Skin epidermis (tissue), 12 donors: ENCODE results near the gene GRAP2.
"Not testable (repeated sequence)": the region's sequence is repeated elsewhere in the genome, so short reads cannot be mapped to it uniquely, and the experiment has no call there.

Source experiments
- H3K27ac ChIP-seq, 21 experiments: fragments of 200-600 bp; sonication (generic) in 11 of 21; one replicate each; pipeline ENCODE4 v1.5.0; 2020; ENCODE audit warnings: mild to moderate bottlenecking in 3 of 21, inconsistent platforms in 2 of 21, moderate library complexity in 2 of 21
- H3K4me3 ChIP-seq, 7 experiments: fragments of 200-600 bp; sonication (generic) in 2 of 7; one replicate each; pipeline ENCODE4 v1.5.0; 2020; ENCODE audit warnings: inconsistent platforms in 2 of 7, mild to moderate bottlenecking in 2 of 7, moderate library complexity in 1 of 7

The GRAP2 gene

GRCh38 chr22:39984006-39984405, 83.1 kb downstream of the GRAP2 start:
- no peak overlapping the region for H3K4me3 ChIP-seq

GRCh38 chr22:39984746-39985145, 83.9 kb downstream of the GRAP2 start:
- Histone ChIP-seq H3K4me3 (no peak overlapping the region), H3K27ac (peak overlapping the region in 8 of 21 experiments; percentile 16 to 79 (median 66))

More at GRCh38 chr22:39984006-39984405, 83.1 kb downstream of the GRAP2 start:
- peak overlapping the region in 5 of 21 experiments; percentile 16 to 67 (median 25) for H3K27ac ChIP-seq

DNA sequence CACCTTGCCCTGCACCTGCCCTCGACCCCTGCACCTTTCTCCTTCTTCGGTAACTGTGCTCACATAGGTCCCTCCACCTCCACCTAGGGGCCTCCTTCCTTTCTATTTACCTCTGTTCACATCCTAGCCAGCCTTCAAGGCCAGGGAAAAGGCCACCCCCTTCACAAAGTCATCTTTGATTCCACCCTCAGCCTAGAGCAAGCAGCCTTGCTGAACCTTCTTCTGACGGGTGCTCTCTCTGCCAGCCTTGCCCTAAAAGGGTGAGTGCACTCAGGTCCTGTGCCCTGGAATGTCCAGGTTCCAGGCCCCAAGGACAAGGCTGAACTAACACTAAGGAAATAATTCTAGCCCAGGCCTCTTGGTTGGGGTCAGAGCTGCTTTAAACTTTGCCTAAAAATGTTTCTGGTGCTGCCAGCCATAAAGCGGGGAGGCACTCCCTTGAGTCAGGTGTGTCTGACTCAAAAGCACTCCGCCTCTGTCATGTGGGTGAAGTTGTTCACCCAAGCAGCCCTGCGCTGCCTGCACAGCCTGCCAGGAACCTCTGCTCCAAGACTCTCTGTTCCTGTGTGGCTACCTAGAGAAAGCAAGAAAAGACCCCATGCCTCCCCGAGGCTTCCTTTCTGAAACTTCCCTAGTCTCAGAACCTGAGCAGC, 84.6 kb downstream of the GRAP2 start:
- H3K27ac ChIP-seq = peak overlapping the region in 17 of 21 experiments; percentile 13 to 79 (median 65)
- no peak overlapping the region for H3K4me3 ChIP-seq

DNA sequence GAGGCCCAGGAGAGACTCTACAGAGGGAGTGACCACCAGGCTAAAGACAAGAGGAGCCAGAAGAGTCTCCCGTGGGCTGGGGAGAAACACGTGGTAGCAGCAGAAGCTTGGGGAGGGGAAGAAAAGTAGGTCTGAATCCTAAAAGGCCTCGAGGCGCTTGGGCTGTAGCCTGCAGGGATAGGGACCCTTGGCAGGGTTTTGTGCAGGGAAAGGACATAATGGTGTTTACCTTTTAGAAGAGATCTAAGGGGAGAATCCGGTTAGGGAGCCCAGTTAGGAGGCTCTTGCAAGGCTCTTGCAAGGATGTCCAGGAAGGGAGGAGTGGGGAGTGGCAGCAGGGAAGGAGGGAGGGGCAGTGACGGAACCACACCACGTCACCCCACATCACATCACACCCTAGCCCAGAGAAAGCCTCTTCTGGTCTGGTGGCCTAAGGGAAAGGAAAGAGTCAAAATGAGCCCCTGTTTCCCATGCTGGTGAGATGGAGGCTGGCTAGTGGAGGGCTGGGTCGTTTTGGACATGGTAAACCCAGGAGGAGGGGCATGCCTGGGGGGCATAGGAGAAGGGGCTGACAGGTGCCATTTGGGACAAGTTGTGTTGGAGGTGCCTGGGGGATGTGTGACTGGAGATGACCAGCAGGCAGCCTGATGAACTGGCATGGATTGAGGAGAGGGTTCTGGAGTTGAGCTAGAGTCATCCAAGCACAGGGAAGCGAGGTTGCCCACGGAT, 87.7 kb downstream of the GRAP2 start:
- no peak overlapping the region for H3K4me3 ChIP-seq
- H3K27ac ChIP-seq = no peak overlapping the region

- Histone ChIP-seq H3K27ac (no peak overlapping the region), H3K4me3 (no peak overlapping the region)
These were observed 88.7 kb downstream of the GRAP2 start for GRCh38 chr22:39989633-39990032.

GRCh38 chr22:39990686-39991085, 89.8 kb downstream of the GRAP2 start:
- no peak overlapping the region for H3K27ac ChIP-seq
- no peak overlapping the region for H3K4me3 ChIP-seq

DNA sequence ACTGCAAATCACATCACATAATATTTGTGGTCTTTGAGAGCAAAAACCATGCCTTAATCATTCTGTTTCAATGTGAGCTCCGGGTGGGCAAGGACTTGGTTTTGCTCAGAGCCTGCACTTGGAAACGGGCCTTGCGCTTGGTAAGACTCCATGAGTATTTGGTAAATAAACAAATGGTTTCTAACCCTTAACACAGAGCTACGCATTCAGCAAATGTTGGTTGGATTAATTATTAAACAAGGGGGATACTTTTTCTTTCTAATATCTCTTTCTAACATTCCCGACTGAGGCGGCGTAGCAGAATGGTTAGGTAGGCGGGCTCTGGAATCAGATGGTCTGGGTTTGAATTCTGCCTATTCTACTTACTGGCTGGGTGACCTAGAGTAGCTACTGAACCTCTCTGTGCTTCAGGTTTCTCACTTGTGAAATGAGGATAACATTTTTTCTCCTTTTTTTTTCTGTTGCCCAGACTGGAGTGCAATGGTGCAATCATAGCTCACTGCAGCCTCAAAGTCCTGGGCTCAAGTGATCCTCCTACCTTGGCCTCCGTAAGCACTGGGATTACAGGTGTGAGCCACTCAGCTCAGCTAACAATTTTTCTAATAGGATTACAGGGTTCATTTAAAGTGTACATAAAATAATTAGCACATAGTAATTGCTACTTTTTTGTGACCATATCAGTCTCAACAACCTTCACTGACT, 90.4 kb downstream of the GRAP2 start:
- no peak overlapping the region for H3K27ac ChIP-seq
- no peak overlapping the region for H3K4me3 ChIP-seq

DNA sequence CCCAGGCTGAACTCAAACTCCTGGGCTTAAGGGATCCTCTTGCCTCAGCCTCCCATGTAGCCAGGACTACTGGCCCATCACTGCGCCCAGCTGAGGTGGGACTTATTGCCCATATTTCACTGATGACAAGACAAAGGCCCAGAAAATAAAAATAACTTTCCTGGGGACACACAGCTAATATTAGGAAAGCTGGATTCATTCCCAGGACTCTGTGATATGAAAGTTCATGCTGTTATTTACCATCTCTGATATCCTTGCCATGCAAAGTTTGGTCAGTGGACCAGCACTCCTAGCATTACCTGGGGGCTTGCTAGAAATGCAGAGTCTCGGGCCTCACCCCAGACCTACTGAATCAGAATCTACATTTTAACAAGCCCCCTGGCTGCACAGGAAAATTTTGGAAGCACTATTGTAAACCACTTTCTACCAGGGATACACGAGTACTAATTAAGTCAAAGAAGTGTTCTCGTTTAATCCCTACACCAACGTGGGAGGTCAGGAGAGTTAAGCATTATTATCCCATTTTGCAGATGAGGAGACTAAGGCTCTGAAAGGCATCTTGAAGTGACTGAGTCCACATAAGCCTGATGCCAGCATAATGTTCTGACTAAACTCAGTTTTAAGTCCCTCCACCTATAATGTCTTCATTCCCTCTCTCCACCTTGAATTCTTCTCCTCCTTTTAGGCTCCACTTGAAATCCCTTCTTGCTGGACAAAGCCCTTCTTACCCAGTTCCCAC, 91.4 kb downstream of the GRAP2 start:
- H3K4me3 ChIP-seq = no peak overlapping the region
- H3K27ac ChIP-seq = no peak overlapping the region

DNA sequence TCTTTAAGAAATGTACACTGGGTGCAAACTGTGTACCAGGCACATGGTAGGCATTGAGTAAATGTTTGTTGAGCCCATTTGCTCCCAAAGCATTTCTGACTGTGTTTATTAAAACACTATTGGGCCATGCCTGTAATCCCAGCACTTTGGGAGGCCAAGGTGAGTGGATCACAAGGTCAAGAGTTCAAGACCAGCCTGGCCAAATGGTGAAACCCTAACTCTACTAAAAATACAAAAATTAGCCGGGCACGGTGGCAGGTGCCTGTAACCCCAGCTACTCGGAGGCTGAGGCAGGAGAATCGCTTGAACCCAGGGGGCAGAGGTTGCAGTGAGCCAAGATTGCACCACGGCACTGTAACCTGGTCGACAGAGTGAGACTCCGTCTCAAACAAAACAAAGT, 92.0 kb downstream of the GRAP2 start:
- H3K4me3 ChIP-seq, H3K27ac ChIP-seq: not testable (repeated sequence)

DNA sequence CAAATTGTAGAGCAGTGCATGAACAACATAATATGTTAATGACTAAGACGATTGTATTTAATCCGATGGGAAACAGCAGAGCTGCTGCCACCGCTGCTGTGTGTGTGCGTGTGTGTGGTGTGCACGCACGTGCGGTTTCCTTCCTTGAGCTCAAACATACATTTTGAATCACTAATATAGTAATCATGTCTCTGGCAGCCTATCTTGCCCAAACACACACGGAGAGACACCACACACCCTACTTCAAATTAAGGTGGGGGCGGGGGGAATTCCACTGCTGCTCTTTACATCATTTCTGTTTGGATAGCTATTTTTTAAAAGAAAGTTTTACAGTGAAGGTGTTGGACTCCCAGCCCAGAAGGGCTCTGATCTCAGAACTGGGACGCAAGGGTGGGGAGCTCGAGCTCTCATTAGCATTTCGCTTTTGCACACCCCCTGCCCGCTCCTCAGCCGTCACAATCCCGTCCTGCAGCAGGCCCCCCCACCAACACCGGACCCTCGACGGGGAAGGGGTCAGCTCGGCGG, 93.2 kb downstream of the GRAP2 start:
- Histone ChIP-seq H3K4me3 (peak overlapping the region in 3 of 7 experiments; percentile 33 to 71 (median 50)), H3K27ac (peak overlapping the region in 17 of 21 experiments; percentile 26 to 79 (median 66))

- H3K27ac ChIP-seq = peak within 1 kb of the TSS; percentile 48 to 96 (median 86)
- peak within 1 kb of the TSS; percentile 29 to 71 (median 48) for H3K4me3 ChIP-seq
These were observed 93.9 kb downstream of the GRAP2 start, which contains the start of gene FAM83F for GRCh38 chr22:39994566-39995392. Gene FAM83F, plus strand, starts transcription at chr22:39994954. Its CDS starts 89 bp downstream, at chr22:39995043.

DNA sequence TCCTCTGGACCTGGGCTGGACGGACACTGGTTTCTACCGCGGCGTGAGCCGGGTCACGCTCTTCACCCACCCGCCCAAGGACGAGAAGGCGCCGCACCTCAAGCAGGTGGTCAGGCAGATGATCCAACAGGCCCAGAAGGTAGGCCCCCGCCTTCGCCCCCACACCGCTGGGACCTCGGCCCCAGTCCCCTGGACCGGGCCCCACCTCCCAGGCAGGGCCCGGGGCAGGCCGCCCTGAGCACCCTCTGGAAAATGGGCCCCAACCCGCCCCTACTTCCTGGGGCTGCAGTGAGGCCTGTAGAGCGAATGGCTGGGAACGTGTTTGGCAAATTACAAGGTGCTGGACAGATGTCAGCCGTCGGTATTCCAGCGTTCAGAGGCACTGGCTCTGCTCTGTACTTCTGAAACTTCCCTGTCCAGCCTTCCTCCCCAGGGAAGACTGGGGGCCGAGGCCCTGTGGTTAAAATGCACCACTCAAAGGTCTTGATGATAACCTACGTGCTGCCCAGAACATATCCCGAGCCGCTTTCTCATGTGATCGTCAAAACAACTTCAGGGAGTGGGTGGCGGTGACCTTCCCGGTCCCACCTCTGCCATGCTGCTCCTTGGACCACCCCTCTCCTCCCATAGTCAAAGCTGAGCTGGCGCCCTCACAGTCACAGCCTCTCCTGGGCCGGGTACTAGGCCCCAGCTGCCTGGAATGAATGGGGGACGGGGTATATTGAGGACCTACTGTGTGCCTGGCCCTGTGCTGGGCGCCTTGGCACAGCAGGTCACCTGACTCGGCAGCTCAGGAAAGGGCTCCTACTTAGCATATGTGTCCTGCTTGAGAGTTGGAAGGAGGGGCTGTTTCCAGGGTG, 94.7 kb downstream of the GRAP2 start:
- H3K4me3 ChIP-seq = peak overlapping the region; percentile 29 to 71 (median 48)
- peak overlapping the region; percentile 48 to 96 (median 86) for H3K27ac ChIP-seq

DNA sequence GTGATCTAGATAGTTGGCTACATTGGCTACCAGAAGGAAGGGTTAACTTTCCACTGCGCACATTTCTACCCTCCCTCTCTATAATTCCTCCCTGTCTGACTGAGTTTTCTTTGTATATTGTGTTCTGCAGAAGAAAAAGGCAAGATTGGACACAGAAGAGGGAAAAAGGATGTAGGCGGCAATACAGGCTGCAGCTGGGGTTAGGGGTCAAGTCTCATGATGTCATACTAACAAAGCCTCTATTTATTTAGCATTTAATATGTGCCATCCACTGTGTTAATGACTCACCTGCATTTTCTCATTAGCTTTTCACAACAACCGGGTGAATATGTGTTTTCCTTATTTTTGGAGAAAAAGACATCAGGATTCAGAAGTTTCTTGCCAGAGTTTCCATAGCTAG, 95.8 kb downstream of the GRAP2 start:
- peak overlapping the region in 5 of 21 experiments; percentile 19 to 89 (median 35) for H3K27ac ChIP-seq
- H3K4me3 ChIP-seq = peak overlapping the region in 4 of 7 experiments; percentile 38 to 71 (median 49)

DNA sequence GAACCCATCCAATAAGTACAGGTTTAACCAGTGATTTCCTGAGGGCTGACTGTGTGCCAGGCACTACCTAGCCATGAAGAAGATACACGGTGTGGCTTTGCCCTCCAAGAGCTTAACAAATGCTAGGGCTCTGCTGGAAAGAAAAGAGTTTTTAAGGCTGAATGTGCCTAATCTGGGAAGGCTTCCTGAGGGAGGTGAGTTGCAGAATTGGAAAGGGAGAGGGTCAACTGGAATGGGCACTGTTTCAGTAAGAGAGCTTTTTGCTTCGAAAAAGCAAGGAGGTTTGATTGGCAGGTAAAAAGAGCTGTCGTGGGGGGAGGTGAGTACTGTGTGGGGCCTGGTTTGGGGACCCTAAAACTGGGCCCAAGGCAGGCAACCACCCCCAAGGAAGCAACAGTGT, 96.5 kb downstream of the GRAP2 start:
- peak overlapping the region in 5 of 21 experiments; percentile 3 to 50 (median 35) for H3K27ac ChIP-seq
- H3K4me3 ChIP-seq = peak overlapping the region in 1 of 7 experiments; percentile 71

DNA sequence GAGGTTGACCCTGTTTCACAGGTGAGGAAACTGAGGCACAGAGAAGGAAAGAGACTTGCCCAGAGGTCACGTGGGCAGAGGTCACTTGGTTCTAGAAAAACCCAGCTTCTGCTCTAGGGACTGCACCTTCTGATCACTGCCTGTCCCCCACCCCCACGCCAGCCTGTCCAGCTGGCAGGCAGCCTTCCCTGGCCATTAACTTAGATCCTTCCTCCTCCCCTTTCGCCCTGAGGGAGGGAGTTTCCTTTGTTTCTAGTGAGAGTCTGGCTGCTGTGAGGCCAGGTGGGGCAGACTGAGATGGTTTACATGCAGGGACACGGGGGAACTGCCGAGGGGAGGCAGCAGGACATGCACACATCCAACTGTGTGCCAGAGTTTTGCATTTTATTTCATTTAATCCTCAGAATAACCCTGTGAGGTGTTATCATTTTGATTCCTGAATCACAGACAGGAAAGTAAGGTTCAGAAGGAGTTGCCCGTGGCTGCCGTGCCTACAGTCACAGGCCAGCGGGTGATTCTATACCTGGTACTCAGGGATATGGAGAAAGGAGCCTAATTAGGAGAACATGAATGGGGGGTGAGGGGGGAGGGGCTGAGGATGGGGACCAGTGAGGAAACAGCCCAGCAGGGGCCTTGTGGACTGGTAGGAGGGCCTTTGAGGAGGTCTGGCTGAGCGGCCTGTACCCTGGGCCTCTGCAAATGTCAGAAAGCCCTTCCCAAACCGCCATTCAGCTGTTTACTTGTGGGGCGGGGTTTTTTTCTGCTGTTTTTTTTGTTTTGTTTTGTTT, 97.2 kb downstream of the GRAP2 start:
- H3K27ac ChIP-seq = peak overlapping the region in 3 of 21 experiments; percentile 3 to 50 (median 41)

GRCh38 chr22:39999144-39999757, 98.4 kb downstream of the GRAP2 start:
- Histone ChIP-seq H3K4me3 (no peak overlapping the region), H3K27ac (peak overlapping the region in 2 of 21 experiments; percentile 26 to 34)

More for the DNA sequence above, 97.2 kb downstream of the GRAP2 start:
- H3K4me3 ChIP-seq = no peak overlapping the region
